ENCODE data around the gene NCAPG2.

GRCh38 chr7:158589653-158590052 lies 115.0 kb downstream of the NCAPG2 start:
- TF ChIP-seq EZH2 (IDR thresholded peaks at IDR 0.05; ENCODE audit: insufficient read depth, poor library complexity, severe bottlenecking) (no peak), EZH2phosphoT487 (IDR thresholded peaks at IDR 0.05; ENCODE audit: insufficient read depth, low read depth) (no peak)
